Femur (tissue), 1 donor: ENCODE measurements around the gene APOL4.
"Not testable (repeated sequence)": the region's sequence is repeated elsewhere in the genome, so short reads cannot be mapped to it uniquely, and the experiment has no call there.

Experiments
- DNase-seq: peaks from one replicate; pipeline ENCODE4 v3.0.0-alpha.2; 2017

The APOL4 gene

DNA sequence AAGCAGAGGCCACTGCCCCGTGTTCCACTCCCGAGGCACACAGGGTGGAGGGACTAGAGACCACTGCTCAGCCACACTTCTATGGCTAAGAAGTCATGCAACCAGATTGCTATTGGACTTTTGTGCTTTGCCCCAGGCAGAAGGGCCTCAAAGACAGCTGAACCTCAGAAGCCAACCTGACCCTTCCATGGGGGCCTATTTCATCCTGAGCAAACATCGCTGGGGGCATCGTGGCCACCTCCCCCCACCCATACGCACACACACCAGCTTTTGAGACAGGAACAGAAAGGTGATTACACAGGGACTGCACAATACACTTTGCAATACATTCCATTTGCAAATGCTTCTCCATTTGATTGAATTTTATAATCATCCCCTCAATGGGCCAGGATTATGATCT is 4.0 kb upstream of the APOL4 start:
- DNase-seq = not testable (repeated sequence)

DNA sequence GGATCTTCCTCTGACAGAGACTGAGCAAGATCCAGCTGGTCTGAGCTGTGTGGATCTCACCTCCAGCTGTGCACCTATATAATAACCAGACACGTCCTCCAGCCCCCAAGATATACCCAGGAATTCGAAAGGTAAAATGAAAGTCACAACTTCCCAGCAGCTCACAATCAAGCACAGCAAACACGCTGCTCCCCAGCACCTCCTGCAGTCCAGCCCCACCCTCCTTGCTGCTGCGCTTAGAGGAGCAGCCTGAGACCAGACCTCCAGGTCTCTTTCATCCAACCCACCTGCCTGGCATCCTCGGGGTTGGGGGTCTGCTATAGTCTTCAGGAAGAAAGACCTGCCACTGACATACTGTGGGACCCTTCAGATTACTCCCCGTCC is 3.0 kb upstream of the APOL4 start:
- no peak for DNase-seq

GRCh38 chr22:36204001-36204631 is 2.5 kb upstream of the APOL4 start:
- DNase-seq = no peak

DNA sequence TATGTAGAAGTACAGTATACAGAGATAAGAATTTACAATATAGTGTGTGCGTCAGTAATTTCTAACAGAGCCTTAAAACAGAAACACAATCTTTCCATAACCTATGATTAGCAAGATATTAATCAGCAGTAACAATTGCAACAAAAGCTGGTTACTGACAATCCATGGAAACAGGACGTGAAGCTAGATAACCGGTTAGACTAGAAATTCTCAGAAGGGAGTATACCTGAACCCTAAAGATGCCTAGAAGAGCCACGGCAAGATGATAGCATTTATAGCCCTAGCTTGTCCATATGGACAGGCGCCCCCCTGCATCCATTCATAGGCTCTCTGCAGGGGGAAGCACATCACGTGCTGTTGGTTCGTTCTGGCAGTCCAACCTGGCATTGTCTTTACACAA is 1.8 kb upstream of the APOL4 start:
- not testable (repeated sequence) for DNase-seq

GRCh38 chr22:36202906-36203305 is 1.3 kb upstream of the APOL4 start:
- peak; percentile 46 for DNase-seq

DNA sequence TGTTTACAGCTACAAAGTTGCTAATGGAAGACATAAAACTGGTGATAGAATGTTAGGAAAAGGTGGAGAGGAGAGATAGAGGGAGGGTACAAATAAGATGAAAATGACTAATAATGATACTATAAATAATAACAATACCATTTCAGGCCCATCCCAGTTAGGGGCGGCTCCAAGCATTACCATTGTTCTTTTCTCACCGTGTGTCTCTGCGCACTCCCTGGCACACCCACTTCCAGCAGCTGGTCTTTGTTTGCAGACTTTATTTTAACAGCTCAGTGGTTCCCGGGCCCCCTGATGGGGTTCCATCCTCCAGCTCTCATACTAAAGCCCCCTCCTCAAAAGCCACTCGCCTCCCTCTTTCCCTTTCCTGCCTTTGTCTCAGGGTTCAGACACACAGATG is 584 bp downstream of the APOL4 start:
- DNase-seq = not testable (repeated sequence)

GRCh38 chr22:36199001-36199551 is 2.5 kb downstream of the APOL4 start:
- no peak for DNase-seq

DNA sequence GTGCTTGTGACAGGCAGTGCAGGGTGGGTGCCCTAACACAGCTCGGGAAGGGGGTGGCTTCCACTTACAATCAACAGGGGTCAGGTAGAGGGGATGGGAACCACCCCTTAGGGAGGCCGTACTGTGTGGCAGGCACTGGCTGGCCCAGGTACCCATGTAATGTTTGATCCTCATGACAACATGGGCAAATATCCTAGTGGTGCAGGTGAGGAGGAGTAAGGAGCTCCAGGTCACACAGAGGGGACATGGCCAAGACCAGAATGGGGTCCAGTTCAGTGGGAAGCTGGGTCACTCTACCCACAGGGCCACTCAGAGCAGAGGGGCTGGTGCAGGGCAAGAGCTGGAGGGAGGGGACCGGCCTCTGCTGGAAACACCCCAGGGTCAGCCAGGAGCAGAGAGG is 3.1 kb downstream of the APOL4 start:
- no peak for DNase-seq

DNA sequence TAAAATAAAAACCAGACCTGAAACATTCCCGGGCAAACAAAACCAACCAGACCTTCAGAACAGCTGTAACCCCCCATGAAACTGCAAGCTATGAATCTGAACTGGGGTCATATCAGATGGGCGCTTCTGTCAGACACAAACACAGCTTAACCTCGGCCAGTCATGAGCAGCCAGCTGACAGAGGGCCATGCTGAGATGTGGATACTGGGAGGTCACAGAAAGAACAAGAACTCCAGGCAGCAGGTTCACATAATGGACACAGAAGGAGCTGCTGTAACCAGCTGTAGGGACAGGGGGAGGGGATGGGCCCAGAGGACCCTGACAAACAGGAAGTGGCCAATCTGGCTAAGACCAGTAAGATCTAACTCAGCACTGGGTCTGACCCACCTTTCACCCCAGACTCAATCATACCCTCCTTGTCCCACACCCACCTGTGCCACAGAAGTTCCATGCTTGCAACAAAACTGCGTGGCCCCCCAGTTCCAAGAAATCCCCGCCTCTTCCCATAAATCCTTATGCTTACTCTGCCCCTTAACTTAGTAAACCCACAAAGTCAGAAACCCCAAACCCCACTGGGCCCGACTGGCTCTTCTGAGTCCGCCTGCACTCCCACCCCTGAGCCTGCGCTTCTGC is 4.0 kb downstream of the APOL4 start:
- peak; percentile 57 for DNase-seq

DNA sequence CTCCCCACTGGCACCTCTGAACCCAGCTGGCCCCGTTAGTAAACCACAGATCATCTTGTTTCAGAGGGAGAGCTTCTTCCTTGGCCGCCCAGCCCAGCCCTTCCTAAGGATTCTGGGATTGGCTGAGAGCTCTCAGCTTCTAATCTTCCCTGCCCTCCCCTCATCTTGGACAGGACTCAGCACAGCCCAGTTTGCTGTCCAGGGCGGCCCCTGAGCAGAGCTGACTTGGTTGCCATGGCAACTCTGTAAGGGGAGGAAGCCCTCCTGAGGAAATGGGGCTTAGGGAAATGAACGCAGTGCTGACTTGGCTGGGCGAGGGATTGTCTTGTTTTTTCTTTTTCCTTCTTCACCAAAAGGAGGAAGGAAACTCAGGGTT is 4.6 kb downstream of the APOL4 start:
- DNase-seq = peak; percentile 73

DNA sequence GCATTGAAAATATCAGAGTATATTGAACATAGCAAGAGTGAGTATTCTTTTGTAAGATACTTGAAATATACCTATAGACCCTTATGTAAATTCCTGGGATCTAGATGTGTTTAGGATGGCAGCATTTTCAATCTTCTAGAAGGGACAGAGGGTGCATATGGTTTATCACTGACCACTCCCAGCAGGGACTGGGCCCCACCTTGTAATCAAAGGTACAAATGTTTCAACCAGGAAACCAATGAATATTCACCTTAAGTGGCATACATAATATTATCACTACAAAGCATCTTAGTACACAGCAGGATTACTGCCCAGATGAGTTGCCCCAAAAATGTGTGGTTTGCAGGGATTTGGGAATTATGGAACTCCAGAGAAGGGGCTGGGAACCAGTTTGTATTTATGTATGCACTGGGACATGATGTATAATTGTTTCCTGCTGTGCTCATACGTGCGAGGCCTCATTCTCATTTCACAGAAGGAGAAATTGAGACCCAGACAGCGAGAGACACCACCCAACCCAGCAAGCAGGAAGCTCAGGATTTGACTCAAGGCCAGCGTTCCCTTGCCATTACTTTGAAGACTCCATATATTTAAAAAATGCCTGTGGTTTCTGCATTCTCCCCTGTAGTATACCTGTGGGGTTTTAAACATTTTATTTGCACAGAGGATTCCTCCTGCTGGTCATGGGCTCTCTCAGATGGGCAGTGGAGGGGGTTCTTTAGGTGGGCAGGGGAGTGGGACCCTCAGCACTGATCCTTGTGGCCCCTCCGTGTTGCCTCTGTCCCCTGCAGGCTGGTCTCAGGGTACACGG is 5.2 kb downstream of the APOL4 start:
- no peak for DNase-seq

- peak; percentile 83 for DNase-seq
Measured at GRCh38 chr22:36194971-36195370, 6.6 kb downstream of the APOL4 start.

- DNase-seq = no peak
Measured at GRCh38 chr22:36194385-36194784, 7.2 kb downstream of the APOL4 start.

GRCh38 chr22:36193577-36193976 is 8.0 kb downstream of the APOL4 start:
- no peak for DNase-seq

GRCh38 chr22:36193171-36193570 is 8.4 kb downstream of the APOL4 start:
- DNase-seq = no peak

GRCh38 chr22:36192542-36192941 is 9.1 kb downstream of the APOL4 start:
- no peak for DNase-seq

GRCh38 chr22:36191106-36191836 is 10.3 kb downstream of the APOL4 start:
- peak; percentile 74 for DNase-seq

DNA sequence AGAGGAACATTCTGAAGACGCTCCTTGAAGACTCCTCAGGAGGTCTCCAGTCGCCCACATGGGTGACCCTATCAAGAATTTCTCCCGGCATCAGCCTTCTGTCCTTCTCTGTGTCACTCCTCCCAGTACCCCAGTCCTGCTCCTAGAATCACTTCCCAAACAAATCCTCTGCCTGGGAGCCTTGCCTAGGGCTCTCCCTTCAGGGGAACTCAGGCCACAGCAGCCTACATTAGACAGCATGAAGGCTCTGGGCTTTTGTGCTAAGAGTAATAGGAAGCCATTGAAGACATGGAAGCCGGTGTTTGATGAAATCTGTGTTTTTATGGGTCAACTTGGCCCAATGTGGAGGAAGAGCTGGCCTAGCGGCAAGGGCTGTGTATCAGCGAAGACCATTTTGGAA is 13.7 kb downstream of the APOL4 start:
- DNase-seq = not testable (repeated sequence)

- DNase-seq = no peak
Measured at GRCh38 chr22:36185828-36186624, 15.6 kb downstream of the APOL4 start.

DNA sequence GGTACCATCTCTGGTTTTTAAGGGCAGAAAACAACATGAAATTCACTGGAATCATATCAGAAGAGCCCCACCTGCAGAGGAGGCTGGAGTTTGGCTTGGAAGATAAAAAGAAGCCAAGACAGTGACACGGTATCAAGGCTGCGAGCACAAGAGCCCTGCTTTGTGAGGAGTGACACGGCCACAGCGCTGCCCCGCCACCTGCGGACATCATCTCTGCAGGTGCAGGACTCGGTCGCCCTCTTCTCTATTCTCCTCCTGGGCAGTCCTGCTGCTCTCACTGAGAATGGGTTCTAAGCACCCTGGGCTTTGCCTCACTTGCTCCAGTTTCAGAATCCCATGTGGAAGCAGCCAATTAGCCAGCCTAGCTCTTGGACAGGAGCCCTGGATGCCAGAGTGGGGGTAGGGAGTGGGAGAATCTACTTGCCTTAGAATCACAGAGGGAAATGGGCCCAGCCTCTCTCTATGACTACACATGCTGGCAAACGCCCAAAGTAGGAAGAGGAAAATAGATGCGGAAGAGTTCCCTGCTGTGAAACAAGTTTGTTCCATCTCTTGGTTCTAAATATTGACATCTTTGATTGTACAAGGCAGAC is 17.1 kb downstream of the APOL4 start:
- DNase-seq = no peak

DNA sequence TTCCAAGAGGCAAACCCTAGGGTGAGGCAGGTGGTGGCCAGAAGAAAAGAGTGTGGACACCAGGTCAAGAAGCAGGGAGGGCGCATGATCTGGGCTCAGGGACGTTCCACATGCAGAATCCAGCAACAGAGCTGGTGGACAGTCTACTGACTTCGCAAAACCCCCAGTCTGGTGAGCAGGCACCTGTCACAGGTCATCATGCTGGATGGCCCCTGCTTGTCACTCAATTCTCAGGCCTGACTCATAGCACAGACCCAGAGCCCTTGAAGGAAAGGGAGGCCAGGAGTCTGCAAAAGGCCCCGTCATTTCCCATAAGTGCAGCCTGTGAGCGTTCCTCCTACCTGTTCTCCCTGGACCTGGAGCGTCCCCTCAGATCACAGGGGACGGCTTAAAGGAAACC is 18.2 kb downstream of the APOL4 start:
- peak; percentile 20 for DNase-seq

- peak; percentile 23 for DNase-seq
Measured at GRCh38 chr22:36182857-36183256, 18.8 kb downstream of the APOL4 start.
